DMS79 treated with DMSO at 0.1 percent for 48 hours (cell line): ENCODE results near the gene LARP4.
"Not testable (repeated sequence)": the region's sequence is repeated elsewhere in the genome, so short reads cannot be mapped to it uniquely, and the experiment has no call there.

Experiments used
- DNase-seq: peaks from one replicate; lab custom pipeline; 2025; lab: John Stamatoyannopoulos, UW

The LARP4 gene

DNA sequence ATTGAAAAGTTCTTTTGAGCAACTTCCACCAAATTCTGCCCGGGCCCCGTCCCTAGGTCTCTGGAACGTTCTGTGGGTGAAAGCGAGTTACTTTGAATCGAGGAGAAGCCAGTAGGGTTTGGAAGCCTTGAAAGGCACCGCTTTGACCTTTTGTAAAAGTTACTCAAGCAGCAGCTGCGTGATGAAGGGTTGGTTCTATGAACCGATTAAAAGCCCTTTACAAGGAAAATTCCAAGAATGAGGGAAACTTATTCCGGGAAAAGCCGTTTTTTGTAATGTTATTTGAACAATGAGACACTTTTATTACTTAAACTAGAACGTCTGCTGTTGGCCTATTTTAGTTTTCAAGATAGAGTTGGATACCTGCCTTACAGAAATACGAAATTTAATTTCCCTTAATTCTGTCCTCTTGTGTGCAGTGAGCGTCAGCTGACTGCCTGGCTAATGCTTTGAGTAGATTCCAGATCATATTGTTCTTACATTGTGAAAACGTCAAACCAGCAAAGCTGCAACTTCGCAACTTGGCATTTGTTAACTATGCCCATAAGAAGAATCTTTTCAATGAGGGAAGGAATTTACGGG lies 906 bp downstream of the LARP4 start:
- DNase-seq, result peak; percentile 36

DNA sequence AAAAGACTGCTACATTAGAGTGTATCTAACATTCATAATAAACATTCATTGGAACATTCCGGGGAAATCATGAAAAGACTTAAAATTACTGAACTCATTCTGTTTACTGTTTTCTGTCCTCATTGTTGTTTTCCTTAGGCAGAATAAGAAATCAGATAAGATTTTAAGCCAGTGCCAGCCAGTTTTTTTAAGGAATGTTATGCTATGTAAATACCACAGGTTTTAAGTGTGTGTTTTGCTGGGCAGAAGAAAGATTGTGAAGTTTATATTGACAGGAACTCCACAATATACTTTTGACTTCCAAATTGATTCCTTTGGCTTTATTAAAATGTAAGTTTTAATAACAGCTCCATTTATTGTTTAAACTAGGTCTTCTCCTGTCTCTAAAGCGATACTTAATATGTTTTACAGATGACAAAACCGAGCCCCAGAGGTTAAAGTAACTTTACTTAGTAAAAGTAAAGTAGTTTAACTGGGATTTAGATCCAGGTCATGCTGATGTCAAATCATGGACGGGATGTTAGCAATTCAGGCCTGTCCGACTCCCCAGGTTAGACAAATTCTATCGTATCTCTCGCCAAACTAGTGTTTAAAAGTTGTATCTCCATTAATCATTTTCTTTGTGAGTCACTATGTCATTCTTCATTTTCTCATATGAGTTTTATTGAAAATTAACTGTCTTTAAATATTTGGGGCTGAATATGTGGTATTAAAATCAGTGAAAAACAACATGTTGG lies 1.7 kb downstream of the LARP4 start:
- no peak for DNase-seq

DNA sequence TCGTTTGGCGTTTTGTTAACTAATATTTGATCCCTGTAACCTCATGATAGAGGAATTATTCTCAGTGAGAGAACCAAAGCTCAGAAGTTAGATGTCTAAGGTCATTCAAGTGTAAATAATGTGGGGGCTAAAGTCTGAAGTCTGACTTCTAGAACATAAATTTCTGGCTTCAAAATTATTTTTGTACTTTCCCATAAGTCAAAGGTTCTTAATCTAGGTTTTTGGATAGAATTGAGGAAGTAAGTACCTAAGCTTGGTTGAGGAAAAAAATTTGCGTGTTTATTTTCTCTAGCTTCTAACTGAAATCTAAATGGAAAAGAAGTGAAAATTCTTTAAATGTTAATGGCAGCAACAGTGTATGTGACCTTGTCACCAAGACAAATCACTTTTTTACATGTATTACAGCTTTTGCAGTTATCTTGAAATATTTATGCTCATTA lies 2.3 kb downstream of the LARP4 start:
- no peak for DNase-seq

- no peak for DNase-seq
Measured at GRCh38 chr12:50404307-50404706, 3.6 kb downstream of the LARP4 start.

- no peak for DNase-seq
Measured at GRCh38 chr12:50411051-50411660, 10.5 kb downstream of the LARP4 start.

DNA sequence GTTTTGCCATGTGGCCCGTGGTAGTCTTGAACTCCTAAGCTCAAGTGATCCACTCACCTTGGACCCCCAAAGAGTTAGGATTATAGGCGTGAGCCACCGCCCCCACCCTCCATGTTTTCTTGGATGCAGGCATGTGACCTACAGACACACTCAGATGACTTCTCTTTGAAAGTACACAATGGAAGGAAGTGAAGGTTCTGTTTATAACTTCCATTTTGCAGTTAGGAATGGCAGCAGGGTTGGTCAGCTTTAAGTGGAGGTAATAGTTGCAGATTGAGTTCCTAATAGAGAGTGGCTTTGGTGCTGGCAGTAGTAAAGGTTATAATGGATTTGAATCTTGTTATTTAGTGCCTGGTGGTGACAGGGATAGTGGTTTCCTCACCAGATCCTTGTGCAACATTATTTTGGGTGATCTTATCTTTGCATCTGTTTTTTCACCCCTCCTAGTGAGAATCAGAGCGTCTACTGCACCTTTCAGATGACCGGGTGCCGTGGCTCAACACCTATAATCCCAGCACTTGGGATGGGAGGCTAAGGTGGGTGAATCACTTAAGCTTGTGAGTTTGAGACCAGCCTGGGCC lies 15.3 kb downstream of the LARP4 start:
- DNase-seq, result no peak

DNA sequence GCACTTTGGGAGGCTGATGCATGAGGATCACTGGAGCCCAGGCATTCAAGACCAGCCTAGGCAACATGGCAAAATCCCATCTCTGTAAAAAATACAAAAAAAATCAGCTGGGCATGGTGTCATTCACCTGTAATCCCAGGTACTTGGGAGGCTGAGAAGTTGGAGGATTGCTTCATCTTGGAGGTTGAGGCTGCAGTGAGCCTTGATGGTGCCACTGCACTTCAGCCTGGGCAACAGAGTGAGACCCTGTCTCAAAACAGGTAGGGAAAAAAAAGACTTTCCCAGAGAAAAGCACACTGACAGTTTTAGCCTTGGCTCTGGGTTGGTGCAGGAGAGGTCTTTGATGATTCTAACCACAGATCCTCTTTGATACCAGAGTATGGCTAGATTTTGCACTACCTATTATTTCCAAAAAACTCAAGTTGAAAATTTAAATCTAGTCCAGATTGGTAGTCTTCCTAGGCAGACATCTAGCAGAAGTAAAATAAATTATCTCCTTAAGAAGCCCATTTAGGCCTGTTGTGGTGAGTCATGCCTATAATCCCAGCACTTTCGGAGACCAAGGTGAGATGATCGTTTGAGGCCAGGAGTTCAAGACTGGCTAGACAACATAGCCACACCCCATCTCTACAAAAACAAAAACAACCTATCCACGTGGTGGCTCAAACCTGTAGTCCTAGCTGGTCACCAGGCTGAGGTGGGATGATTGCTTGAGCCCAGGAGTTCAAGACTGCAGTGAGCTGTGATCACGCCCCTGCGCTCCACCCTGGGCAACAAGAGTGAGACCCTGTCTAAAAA lies 18.6 kb downstream of the LARP4 start:
- DNase-seq, result no peak

DNA sequence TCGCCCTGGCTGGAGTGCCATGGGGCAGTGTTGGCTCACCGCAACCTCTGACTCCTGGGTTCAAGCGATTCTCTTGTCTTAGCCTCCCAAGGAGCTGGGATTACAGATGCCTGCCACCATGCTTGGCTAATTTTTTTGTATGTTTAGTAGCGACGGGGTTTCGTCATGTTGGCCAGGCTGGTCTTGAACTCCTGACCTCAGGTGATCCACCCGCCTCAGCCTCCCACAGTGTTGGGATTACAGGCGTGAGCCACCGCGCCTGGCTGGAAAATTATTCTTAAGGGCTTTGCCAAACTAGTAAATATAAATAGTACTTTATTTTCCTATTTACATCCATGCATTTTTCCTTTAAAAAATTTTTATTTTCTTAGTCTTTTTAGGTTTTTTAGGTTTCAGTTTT lies 22.2 kb downstream of the LARP4 start:
- not testable (repeated sequence) for DNase-seq

- DNase-seq, result not testable (repeated sequence)
Measured at GRCh38 chr12:50423342-50423741, 22.7 kb downstream of the LARP4 start.

DNA sequence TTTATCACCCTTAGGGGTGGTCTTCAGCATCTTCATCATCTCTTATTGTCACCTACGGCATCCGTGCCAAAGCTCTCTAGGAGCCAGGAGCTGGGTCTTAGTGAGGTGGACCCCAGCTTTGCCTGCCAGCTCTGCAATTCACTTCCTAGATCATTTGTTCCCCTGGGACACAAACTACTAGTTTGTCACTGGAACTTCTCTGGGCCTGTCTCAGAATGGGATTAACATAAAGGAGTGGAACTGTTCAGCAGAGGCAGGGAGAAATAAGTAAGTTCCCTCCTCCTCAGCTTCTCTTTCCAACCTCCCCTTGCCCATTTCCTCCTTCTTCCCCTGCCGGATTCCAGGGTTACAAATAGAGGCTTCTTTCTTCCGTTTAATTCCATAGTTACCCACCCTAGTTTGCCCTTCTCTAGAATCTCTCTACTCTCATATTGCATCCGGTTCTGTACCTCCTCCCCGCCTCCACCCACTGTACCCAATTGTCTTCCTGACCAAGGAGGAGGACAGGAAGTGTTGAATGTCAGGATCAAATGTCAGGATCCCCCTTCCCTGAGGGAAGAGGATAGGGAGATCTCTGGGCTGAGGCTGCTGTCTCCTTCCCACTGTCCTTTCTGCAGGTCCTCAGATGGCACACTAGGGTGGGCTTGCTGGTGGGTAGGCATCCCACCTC lies 25.0 kb downstream of the LARP4 start:
- DNase-seq, result no peak

DNA sequence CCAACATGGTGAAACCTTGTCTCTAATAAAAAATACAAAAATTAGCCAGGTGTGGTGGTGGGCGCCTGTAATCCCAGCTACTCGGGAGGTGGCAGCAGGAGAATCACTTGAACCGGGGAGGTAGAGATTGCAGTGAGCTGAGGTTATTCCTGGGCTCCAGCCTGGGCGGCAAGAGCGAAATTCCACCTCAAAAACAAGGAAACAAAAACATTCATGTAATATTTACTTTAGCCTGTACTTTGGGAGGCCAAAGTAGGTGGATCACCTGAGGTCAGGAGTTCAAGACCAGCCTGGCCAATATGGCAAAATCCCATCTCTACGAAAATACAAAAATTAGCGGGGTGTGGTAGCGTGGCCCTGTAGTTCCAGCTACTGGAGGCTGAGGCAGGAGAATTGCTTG lies 31.0 kb downstream of the LARP4 start:
- DNase-seq, result not testable (repeated sequence)

GRCh38 chr12:50440288-50440687 lies 39.6 kb downstream of the LARP4 start:
- DNase-seq, result no peak

DNA sequence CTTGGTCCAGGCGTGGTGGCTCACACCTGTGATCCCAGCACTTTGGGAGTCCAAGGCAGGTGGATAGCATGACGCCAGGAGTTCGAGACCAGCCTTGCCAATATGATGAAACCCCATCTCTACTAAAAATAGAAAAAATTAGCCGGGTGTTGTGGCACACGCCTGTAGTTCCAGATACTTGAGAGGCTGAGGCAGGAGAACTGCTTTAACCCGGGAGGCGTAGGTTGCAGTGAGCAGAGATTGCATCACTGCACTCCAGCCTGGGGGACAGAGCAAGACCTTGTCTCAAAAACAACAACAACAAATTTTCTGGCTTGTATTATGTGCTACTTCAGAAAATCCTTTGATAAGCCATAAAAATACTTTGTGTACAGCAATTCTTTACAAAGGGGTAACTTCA lies 41.1 kb downstream of the LARP4 start:
- DNase-seq, result no peak

DNA sequence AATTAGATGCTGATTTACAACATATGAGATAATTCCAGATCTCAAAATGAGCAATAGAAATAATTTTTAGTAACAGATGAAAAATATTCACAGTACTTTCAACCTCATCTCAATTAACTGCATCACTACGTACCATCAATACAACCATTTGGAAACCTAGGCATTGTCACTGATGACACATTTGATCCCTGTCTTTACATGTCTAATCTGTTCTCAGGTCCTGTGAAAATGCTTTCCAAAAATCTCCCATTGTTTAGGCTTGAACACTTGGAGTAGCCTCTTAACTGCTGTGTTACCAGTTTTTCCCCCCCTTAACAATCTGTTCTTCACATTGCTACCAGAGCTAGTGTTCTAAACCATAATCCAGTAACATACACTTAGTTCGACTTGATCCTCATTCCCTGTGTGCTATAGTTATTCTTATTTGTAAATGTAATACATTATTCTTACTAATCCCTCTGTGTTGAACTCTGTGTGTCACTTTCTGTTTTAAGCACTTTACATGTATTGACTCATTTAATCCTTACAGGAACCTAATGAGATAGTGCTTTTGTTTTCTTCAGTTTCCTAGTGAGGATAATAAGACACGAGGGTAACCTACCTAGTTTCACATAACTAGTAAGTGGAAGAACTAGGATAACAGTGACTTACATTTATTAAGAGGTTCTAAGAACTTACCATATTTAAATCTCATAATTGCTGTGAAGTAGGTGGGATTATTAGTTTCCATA lies 41.7 kb downstream of the LARP4 start:
- DNase-seq, result no peak

DNA sequence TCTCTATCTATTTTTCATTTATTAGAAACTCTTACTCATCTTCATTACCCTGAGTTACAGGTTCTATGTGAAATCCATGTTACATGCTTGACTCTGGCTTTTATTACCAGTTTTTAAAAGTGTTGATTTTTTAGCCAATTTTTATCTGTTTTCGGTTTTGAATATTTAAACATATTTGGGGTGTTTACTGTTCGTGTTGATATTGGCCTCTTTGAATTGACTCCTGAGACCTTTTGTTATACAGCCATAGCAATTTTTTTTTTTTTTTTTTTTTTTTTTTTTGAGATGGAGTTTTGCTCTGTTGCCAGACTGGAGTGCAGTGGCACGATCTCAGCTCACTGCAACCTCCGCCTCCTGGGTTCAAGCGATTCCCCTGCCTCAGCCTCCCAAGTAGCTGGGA lies 49.0 kb downstream of the LARP4 start:
- not testable (repeated sequence) for DNase-seq

GRCh38 chr12:50452795-50453194 lies 52.1 kb downstream of the LARP4 start:
- no peak for DNase-seq

GRCh38 chr12:50453872-50454271 lies 53.2 kb downstream of the LARP4 start:
- DNase-seq, result no peak

GRCh38 chr12:50458606-50459005 lies 57.9 kb downstream of the LARP4 start:
- no peak for DNase-seq

DNA sequence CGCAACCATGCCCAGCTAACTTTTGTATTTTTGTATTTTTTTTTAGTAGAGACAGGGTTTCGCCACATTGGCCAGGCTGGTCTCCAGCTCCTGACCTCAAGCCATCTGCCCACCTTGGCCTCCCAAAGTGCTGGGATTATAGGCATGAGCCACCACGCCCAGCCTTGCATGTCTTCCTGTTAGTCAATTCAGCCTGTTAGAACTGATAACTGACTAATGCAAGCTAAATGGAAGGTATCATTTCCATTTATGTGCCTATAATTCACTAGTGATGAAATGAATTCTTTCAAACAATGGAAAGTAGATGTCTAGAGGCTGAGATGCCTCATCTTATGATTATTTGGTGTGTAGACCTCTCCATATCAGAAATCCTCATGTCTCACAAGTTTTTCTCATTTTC lies 66.8 kb downstream of the LARP4 start:
- DNase-seq, result no peak

DNA sequence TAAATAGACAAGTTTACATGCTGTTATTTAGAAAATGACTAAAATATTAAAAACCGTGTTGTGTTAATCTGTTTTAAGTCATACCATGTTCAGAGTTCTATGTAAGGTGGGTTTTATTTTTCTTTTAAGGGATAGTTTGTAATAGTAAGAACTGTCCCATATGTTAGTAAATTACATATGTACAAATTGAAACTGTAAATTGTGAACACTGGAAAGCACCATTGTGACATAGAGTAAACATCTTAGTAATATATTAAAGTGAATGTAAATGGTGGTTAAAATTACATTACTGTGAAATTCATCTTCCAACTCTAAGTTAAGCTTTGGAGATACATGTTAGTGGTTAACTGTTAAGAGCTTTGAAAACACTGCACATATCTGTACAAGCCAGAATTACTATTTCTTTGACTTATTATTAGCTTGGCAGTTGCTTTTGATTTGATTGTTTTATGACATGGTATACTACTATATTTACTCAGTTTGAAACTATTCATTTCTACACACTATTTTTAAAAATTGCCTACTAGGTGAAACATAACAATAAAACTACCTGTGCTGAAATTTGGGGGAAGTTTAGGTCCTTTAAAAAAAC lies 76.7 kb downstream of the LARP4 start:
- DNase-seq, result no peak

GRCh38 chr12:50482571-50482970 lies 81.9 kb downstream of the LARP4 start:
- no peak for DNase-seq
